MCF 10A (cell line): ENCODE data around the gene NRAS. TPM values are rescaled to one million over a fixed set of nuclear protein-coding genes. Genes with fewer than 3 reads are reported as not detected.

Experiments
- BruUV-seq: library from RNA; stranded (reverse); fragments of 400-500 nt; replicated peaks from 2 replicates; lab custom pipeline; 2021; lab: Mats Ljungman, UMichigan
- CTCF ChIA-PET: fragments of 300-600 bp; sonication (Branson Sonifier 250); formaldehyde crosslinking; extraction: SDS; loops from one replicate; lab custom pipeline; 2021; ENCODE audit warnings: antibody characterized with exemption, inconsistent platforms; lab: Yijun Ruan, JAX
- POLR2A ChIA-PET: fragments of 300-600, 350-650 bp; sonication (Branson Sonifier 250); formaldehyde crosslinking; extraction: SDS; loops from one replicate; lab custom pipeline; 2020; ENCODE audit warnings: antibody characterized with exemption, inconsistent platforms; lab: Yijun Ruan, JAX
- DNase-seq: peaks from one replicate; pipeline ENCODE4 v3.0.0-alpha.2; 2018; ENCODE audit not compliant: unreplicated experiment
- H3K27ac Mint-ChIP-seq: one replicate; pipeline ENCODE4 v1.8.0; 2022; ENCODE audit warnings: mild to moderate bottlenecking, low read depth, mixed read lengths; ENCODE audit not compliant: unreplicated experiment
- H3K27me3 Mint-ChIP-seq: one replicate; pipeline ENCODE4 v1.8.0; 2022; ENCODE audit warnings: mixed read lengths; ENCODE audit not compliant: insufficient read depth, unreplicated experiment
- H3K36me3 Mint-ChIP-seq: one replicate; pipeline ENCODE4 v1.8.0; 2022; ENCODE audit warnings: mild to moderate bottlenecking, moderate library complexity, mixed read lengths; ENCODE audit not compliant: insufficient read depth, unreplicated experiment
- H3K4me1 Mint-ChIP-seq: one replicate; pipeline ENCODE4 v1.8.0; 2022; ENCODE audit warnings: mixed read lengths; ENCODE audit not compliant: insufficient read depth, unreplicated experiment
- H3K4me3 Mint-ChIP-seq: one replicate; pipeline ENCODE4 v1.8.0; 2022; ENCODE audit warnings: mild to moderate bottlenecking, moderate library complexity, mixed read lengths; ENCODE audit not compliant: unreplicated experiment
- H3K9me3 Mint-ChIP-seq: one replicate; pipeline ENCODE4 v1.8.0; 2022; ENCODE audit warnings: mixed read lengths; ENCODE audit not compliant: unreplicated experiment
- intact Hi-C: fragments of 100-400 bp; cut with micrococcal nuclease; formaldehyde crosslinking; loops from 2 replicates; pipeline ENCODE4 v1.14.1; 2022
- total RNA-seq: library from RNA; stranded (reverse); gene quantifications from 2 replicates; pipeline ENCODE4 v1.2.3, GENCODE V29; 2022
- TF ChIP-seq, protein P1 (sequence below): fragments of 200-600 bp; IDR thresholded peaks from one replicate; pipeline ENCODE4 v1.8.0; 2022; ENCODE audit warnings: antibody characterized with exemption, mild to moderate bottlenecking; ENCODE audit not compliant: unreplicated experiment

NRAS gene
- total RNA-seq, 1 experiment from 2014 or later: 38.9 TPM

DNA sequence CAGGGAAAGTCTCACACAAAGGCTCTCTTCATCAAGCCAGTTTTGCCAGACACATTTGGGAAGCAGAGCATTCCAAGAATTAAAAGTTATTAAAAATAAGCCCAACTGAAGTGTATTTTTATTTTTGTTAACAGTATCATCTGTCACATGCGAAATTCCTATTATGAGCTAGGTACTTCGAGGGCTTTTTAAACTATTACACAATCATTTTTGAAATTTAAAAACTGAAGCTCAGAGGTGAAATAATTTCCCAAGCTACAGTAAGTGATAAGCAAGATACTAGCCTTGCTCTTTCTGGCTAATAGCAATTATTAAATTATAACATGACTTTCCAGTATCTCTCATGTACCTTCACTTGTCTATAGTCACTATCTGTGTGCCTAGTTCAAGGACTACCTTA lies 12.0 kb upstream of the NRAS start:
- no TSS peak for BruUV-seq
- DNase-seq: no peak
- ChIA-PET CTCF (interaction anchor here (0.9 kb wide), 1 partner anchor 381 kb away, joined by 3 read pairs; no protein-coding TSS in a partner anchor), POLR2A (interaction anchor here (0.9 to 1.1 kb wide), 2 partner anchors 9 to 11 kb away, joined by 4 to 7 read pairs; no protein-coding TSS in a partner anchor)
- Mint-ChIP-seq H3K9me3 (no peaks in the 10 kb centered on the region), H3K4me1 (no peaks in the 10 kb centered on the region), H3K27ac (no peak overlapping the region), H3K27me3 (no peaks in the 10 kb centered on the region), H3K36me3 (peaks cover 97% of the 10 kb centered on the region), H3K4me3 (no peak overlapping the region)
- TF ChIP-seq, protein P1, sequence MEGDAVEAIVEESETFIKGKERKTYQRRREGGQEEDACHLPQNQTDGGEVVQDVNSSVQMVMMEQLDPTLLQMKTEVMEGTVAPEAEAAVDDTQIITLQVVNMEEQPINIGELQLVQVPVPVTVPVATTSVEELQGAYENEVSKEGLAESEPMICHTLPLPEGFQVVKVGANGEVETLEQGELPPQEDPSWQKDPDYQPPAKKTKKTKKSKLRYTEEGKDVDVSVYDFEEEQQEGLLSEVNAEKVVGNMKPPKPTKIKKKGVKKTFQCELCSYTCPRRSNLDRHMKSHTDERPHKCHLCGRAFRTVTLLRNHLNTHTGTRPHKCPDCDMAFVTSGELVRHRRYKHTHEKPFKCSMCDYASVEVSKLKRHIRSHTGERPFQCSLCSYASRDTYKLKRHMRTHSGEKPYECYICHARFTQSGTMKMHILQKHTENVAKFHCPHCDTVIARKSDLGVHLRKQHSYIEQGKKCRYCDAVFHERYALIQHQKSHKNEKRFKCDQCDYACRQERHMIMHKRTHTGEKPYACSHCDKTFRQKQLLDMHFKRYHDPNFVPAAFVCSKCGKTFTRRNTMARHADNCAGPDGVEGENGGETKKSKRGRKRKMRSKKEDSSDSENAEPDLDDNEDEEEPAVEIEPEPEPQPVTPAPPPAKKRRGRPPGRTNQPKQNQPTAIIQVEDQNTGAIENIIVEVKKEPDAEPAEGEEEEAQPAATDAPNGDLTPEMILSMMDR: no peak
- intact Hi-C loops: no loop called here

DNA sequence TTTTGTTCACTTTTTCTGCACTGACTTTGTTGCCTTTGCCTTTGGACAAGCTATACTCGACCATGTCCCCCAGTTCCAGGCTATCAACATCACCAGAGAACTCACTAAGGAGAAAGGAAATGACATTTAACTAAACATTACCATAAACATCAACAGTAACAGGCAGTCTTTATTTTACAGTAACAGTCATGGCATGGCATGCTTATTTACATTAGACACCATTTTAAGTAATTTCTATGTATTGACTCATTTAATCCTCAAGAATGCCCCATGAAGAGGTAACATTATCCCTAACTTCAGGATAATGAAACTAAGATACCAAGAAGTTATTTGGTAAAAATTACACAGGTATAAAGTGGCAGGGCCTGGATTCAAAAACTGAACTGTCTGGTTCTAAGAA lies 8.7 kb upstream of the NRAS start:
- H3K27ac Mint-ChIP-seq: peak overlapping the region; percentile 51

DNA sequence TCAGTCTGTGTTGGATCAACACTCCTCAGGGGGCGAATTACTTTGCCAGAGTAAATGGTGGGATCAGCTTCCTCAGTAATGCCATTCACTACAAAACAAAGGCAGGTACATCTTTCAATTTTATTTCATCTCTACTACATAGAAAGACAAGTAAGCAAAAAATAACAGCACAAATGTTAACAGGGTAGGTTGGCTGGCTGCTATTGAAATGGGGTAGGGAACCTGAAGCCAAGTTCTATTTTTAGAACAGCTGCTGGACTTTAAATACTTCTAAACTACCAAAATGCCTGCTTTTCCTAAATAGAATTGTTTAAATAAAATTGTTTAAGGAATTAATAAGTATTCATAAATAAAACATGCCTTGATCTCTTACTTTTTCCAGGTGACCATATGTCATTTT lies 7.3 kb upstream of the NRAS start:
- H3K4me3 Mint-ChIP-seq: no peak overlapping the region
- BruUV-seq: no TSS peak
- ChIA-PET POLR2A (no interaction called here), CTCF (no interaction called here)
- no peaks in the 10 kb centered on the region for H3K27me3 Mint-ChIP-seq
- H3K36me3 Mint-ChIP-seq: peaks cover 97% of the 10 kb centered on the region
- TF ChIP-seq, protein P1: no peak
- no peak for DNase-seq
- intact Hi-C loops: no loop called here
- no peaks in the 10 kb centered on the region for H3K9me3 Mint-ChIP-seq
- H3K4me1 Mint-ChIP-seq: no peaks in the 10 kb centered on the region
- no peak overlapping the region for H3K27ac Mint-ChIP-seq

More for the DNA sequence above, 8.7 kb upstream of the NRAS start:
- POLR2A ChIA-PET: interaction anchor here (3.5 kb wide), 1 partner anchor 9 kb away, joined by 8 read pairs; the partner anchor contains the start of gene NRAS
- no peaks in the 10 kb centered on the region for H3K27me3 Mint-ChIP-seq
- no peaks in the 10 kb centered on the region for H3K4me1 Mint-ChIP-seq
- CTCF ChIA-PET: interaction anchor here (0.6 to 1.2 kb wide), 2 partner anchors 14 to 777 kb away, joined by 3 to 5 read pairs; no protein-coding TSS in a partner anchor
- no peak for DNase-seq
- intact Hi-C loops: no loop called here
- no peak overlapping the region for H3K4me3 Mint-ChIP-seq
- TF ChIP-seq, protein P1: no peak
- no TSS peak for BruUV-seq
- H3K36me3 Mint-ChIP-seq: peaks cover 97% of the 10 kb centered on the region
- H3K9me3 Mint-ChIP-seq: no peaks in the 10 kb centered on the region

DNA sequence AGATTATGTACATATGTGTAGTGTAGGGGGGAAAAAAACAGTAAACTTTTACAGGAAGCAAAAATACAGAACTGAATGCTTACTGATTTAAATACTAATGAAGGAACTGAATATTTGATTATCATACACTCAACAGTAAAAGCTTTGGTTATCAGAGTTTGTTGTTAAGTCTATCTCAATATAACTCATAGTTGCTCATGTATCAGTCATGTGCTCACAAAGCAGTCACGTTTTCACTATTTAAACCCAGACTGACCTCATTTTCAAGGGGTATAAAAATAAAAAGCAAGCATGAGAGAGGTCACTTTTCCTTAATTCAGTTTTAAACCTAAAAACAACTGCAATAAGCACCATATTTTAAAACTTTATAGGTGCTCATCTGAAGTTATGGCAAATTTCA lies 6.9 kb upstream of the NRAS start:
- POLR2A ChIA-PET: no interaction called here

More for the DNA sequence above, 6.9 kb upstream of the NRAS start:
- Mint-ChIP-seq H3K4me3 (no peak overlapping the region), H3K36me3 (peaks cover 100% of the 10 kb centered on the region), H3K4me1 (no peaks in the 10 kb centered on the region), H3K9me3 (no peaks in the 10 kb centered on the region), H3K27ac (no peak overlapping the region), H3K27me3 (no peaks in the 10 kb centered on the region)
- TF ChIP-seq, protein P1: no peak
- DNase-seq: no peak
- CTCF ChIA-PET: no interaction called here
- intact Hi-C loops: no loop called here
- BruUV-seq: no TSS peak
